ENCODE results near the gene MATCAP1.

- TF ChIP-seq POLR2A (IDR thresholded peaks at IDR 0.05) (no peak), POLR2AphosphoS5 (IDR thresholded peaks at IDR 0.05) (no peak)
- TF ChIP-seq, protein P1, sequence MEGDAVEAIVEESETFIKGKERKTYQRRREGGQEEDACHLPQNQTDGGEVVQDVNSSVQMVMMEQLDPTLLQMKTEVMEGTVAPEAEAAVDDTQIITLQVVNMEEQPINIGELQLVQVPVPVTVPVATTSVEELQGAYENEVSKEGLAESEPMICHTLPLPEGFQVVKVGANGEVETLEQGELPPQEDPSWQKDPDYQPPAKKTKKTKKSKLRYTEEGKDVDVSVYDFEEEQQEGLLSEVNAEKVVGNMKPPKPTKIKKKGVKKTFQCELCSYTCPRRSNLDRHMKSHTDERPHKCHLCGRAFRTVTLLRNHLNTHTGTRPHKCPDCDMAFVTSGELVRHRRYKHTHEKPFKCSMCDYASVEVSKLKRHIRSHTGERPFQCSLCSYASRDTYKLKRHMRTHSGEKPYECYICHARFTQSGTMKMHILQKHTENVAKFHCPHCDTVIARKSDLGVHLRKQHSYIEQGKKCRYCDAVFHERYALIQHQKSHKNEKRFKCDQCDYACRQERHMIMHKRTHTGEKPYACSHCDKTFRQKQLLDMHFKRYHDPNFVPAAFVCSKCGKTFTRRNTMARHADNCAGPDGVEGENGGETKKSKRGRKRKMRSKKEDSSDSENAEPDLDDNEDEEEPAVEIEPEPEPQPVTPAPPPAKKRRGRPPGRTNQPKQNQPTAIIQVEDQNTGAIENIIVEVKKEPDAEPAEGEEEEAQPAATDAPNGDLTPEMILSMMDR (IDR thresholded peaks at IDR 0.05), result no peak
Observed at GRCh38 chr16:67181346-67181745, 2.4 kb downstream of the MATCAP1 start.
